ENCODE data around the gene ZMYM2. TPM values are rescaled to one million over a fixed set of nuclear protein-coding genes. Genes with fewer than 3 reads are reported as not detected.

The ZMYM2 gene
- total RNA-seq, 1 donor from 2014 or later = 92.1 TPM

GRCh38 chr13:20127262-20127561 is 168.7 kb downstream of the ZMYM2 start:
- no peaks in the 10 kb centered on the region for H3K36me3 Mint-ChIP-seq (ENCODE audit: unreplicated experiment)
- no peak for TF ChIP-seq CTCF (IDR thresholded peaks at IDR 0.05)
- H3K4me1 Mint-ChIP-seq (ENCODE audit: unreplicated experiment) = peaks cover 20% of the 10 kb centered on the region
- H3K9me3 Mint-ChIP-seq (ENCODE audit: unreplicated experiment) = no peaks in the 10 kb centered on the region
- peaks cover 18% of the 10 kb centered on the region for H3K27me3 Mint-ChIP-seq (ENCODE audit: unreplicated experiment)
- H3K27ac Mint-ChIP-seq (ENCODE audit: unreplicated experiment) = no peak overlapping the region
- DNase-seq (ENCODE audit: extremely low spot score, unreplicated experiment) = no peak
- H3K4me3 Mint-ChIP-seq (ENCODE audit: unreplicated experiment) = peak overlapping the region; percentile 68

- H3K27ac Mint-ChIP-seq (ENCODE audit: unreplicated experiment) = peak overlapping the region; percentile 29
- TF ChIP-seq CTCF (IDR thresholded peaks at IDR 0.05) = peak; percentile 62
- H3K9me3 Mint-ChIP-seq (ENCODE audit: unreplicated experiment) = no peaks in the 10 kb centered on the region
- peak overlapping the region; percentile 68 for H3K4me3 Mint-ChIP-seq (ENCODE audit: unreplicated experiment)
- peaks cover 21% of the 10 kb centered on the region for H3K27me3 Mint-ChIP-seq (ENCODE audit: unreplicated experiment)
- H3K36me3 Mint-ChIP-seq (ENCODE audit: unreplicated experiment) = no peaks in the 10 kb centered on the region
- H3K4me1 Mint-ChIP-seq (ENCODE audit: unreplicated experiment) = peaks cover 20% of the 10 kb centered on the region
- no peak for DNase-seq (ENCODE audit: extremely low spot score, unreplicated experiment)
Observed at GRCh38 chr13:20127562-20128458, 169.3 kb downstream of the ZMYM2 start.

GRCh38 chr13:20128459-20128931 is 170.0 kb downstream of the ZMYM2 start:
- Mint-ChIP-seq H3K9me3 (ENCODE audit: unreplicated experiment) (no peaks in the 10 kb centered on the region), H3K4me3 (ENCODE audit: unreplicated experiment) (peak overlapping the region; percentile 60), H3K27me3 (ENCODE audit: unreplicated experiment) (peaks cover 26% of the 10 kb centered on the region), H3K27ac (ENCODE audit: unreplicated experiment) (no peak overlapping the region), H3K36me3 (ENCODE audit: unreplicated experiment) (no peaks in the 10 kb centered on the region), H3K4me1 (ENCODE audit: unreplicated experiment) (peaks cover 20% of the 10 kb centered on the region)
- DNase-seq (ENCODE audit: extremely low spot score, unreplicated experiment) = no peak
- peak; percentile 46 for TF ChIP-seq CTCF (IDR thresholded peaks at IDR 0.05)

- DNase-seq (ENCODE audit: extremely low spot score, unreplicated experiment) = no peak
- Mint-ChIP-seq H3K27ac (ENCODE audit: unreplicated experiment) (no peak overlapping the region), H3K4me1 (ENCODE audit: unreplicated experiment) (peaks cover 20% of the 10 kb centered on the region), H3K36me3 (ENCODE audit: unreplicated experiment) (no peaks in the 10 kb centered on the region), H3K27me3 (ENCODE audit: unreplicated experiment) (peaks cover 29% of the 10 kb centered on the region), H3K4me3 (ENCODE audit: unreplicated experiment) (no peak overlapping the region), H3K9me3 (ENCODE audit: unreplicated experiment) (no peaks in the 10 kb centered on the region)
- no peak for TF ChIP-seq CTCF (IDR thresholded peaks at IDR 0.05)
Observed at GRCh38 chr13:20129076-20129475, 170.5 kb downstream of the ZMYM2 start.

- Mint-ChIP-seq H3K27me3 (ENCODE audit: unreplicated experiment) (peaks cover 22% of the 10 kb centered on the region), H3K9me3 (ENCODE audit: unreplicated experiment) (no peaks in the 10 kb centered on the region), H3K36me3 (ENCODE audit: unreplicated experiment) (no peaks in the 10 kb centered on the region), H3K4me1 (ENCODE audit: unreplicated experiment) (peaks cover 15% of the 10 kb centered on the region), H3K4me3 (ENCODE audit: unreplicated experiment) (no peak overlapping the region), H3K27ac (ENCODE audit: unreplicated experiment) (no peak overlapping the region)
- DNase-seq (ENCODE audit: extremely low spot score, unreplicated experiment) = no peak
- TF ChIP-seq CTCF (IDR thresholded peaks at IDR 0.05) = no peak
Observed at GRCh38 chr13:20130012-20130411, 171.5 kb downstream of the ZMYM2 start.

Data from osteocyte (in vitro differentiated cells).